Tibial nerve (tissue), 4 donors: ENCODE results near the gene TM9SF4. TPM values are rescaled to one million over a fixed set of nuclear protein-coding genes. Genes with fewer than 3 reads are reported as not detected.

Experiments used
- DNase-seq, 2 donors: peaks; one replicate each; pipeline ENCODE4 v3.0.0-alpha.2; 2019; ENCODE audit warnings: low spot score in 2 of 2
- H3K27ac ChIP-seq, 4 donors: fragments of 200-600 bp; sonication (generic) in 3 of 4; one replicate each; pipeline ENCODE4 v1.5.1; 2017 to 2019; ENCODE audit warnings: mild to moderate bottlenecking in 1 of 4
- H3K27me3 ChIP-seq, 2 donors: fragments of 200-600 bp; sonication (generic) in 1 of 2; one replicate each; pipeline versions ENCODE4 v1.5.1 to v1.6.0; 2017 to 2019
- H3K36me3 ChIP-seq, 3 donors: fragments of 200-600 bp; sonication (generic); one replicate each; pipeline ENCODE4 v1.5.1; 2018 to 2019
- H3K4me1 ChIP-seq, 4 donors: fragments of 200-600 bp; sonication (generic) in 3 of 4; one replicate each; pipeline ENCODE4 v1.5.1; 2017 to 2019
- H3K4me3 ChIP-seq, 4 donors: fragments of 200-600 bp; sonication (generic) in 3 of 4; one replicate each; pipeline ENCODE4 v1.5.1; 2017 to 2019; ENCODE audit warnings: mild to moderate bottlenecking in 1 of 4, moderate library complexity in 1 of 4
- H3K9me3 ChIP-seq, 4 donors: fragments of 200-600 bp; sonication (generic) in 3 of 4; one replicate each; pipeline ENCODE4 v1.5.1; 2017 to 2019
- EP300 ChIP-seq, 2 donors: sonication (generic); formaldehyde crosslinking; IDR thresholded peaks; one replicate each; pipeline ENCODE4 v1.6.1; 2017; ENCODE audit warnings: antibody characterized with exemption in 2 of 2, mild to moderate bottlenecking in 1 of 2
- POLR2A ChIP-seq, 2 donors: fragments of 450-650 bp; IDR thresholded peaks; one replicate each; pipeline ENCODE4 v1.6.1; 2017; ENCODE audit warnings: antibody characterized with exemption in 2 of 2, mild to moderate bottlenecking in 2 of 2, moderate library complexity in 2 of 2
- WGBS, 2 donors: methylation state at CpG; one replicate each; pipeline ENCODE4 v1.1.5; 2018; 5-methylcytosine and 5-hydroxymethylcytosine counted together
- total RNA-seq, 4 donors: library from RNA; depleted of rRNA; stranded (reverse); fragments of >200 nt; gene quantifications; one replicate each; pipeline ENCODE4 v1.1.0, GENCODE V29; 2016
- TF ChIP-seq, protein P1 (sequence below), 5 experiments: fragments of 200-600 bp in 3 of 5; fragments of 450-650 bp in 2 of 5; sonication (generic) in 3 of 5; IDR thresholded peaks; one replicate each; pipeline ENCODE4 v1.5.1; 2016 to 2019; ENCODE audit warnings: antibody characterized with exemption in 5 of 5, mild to moderate bottlenecking in 3 of 5, moderate library complexity in 2 of 5

The TM9SF4 gene
- total RNA-seq, 4 donors from 2014 or later = 23.1 to 40.5 (median 28.8) TPM

DNA sequence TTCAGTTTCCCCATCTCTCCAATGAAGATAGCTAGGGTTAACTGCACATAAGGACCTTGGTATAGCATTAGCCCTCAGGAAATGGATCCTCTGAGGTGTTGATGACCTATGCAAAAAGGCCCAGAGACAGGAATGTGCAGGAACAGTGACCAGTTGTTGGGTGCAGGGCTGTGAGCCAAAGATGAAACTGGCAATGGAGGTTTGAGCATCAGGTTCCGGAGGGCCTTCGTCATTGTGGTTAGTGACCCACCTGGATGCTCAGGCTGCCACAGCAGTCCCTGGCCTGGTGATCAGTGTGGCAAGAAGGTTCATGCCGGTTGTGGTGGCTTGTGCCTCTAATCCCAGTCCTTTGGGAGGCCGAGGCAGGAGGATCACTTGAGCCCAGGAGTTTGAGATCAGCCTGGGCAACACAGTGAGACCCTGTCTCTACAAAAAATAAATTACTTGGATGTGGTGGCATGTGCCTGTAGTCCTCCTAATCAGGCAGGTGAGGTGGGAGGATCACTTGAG, 43.7 kb downstream of the TM9SF4 start:
- Histone ChIP-seq H3K27ac (no peak overlapping the region), H3K27me3 (no peaks in the 10 kb centered on the region), H3K4me3 (no peak overlapping the region), H3K9me3 (no peaks in the 10 kb centered on the region), H3K4me1 (peaks cover 0 to 15% (median 11%) of the 10 kb centered on the region in 4 donors), H3K36me3 (peaks cover 3 to 81% (median 38%) of the 10 kb centered on the region in 3 donors)
- TF ChIP-seq, protein P1, sequence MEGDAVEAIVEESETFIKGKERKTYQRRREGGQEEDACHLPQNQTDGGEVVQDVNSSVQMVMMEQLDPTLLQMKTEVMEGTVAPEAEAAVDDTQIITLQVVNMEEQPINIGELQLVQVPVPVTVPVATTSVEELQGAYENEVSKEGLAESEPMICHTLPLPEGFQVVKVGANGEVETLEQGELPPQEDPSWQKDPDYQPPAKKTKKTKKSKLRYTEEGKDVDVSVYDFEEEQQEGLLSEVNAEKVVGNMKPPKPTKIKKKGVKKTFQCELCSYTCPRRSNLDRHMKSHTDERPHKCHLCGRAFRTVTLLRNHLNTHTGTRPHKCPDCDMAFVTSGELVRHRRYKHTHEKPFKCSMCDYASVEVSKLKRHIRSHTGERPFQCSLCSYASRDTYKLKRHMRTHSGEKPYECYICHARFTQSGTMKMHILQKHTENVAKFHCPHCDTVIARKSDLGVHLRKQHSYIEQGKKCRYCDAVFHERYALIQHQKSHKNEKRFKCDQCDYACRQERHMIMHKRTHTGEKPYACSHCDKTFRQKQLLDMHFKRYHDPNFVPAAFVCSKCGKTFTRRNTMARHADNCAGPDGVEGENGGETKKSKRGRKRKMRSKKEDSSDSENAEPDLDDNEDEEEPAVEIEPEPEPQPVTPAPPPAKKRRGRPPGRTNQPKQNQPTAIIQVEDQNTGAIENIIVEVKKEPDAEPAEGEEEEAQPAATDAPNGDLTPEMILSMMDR (IDR thresholded peaks at IDR 0.05) = no peak
- no peak for TF ChIP-seq POLR2A (IDR thresholded peaks at IDR 0.05)
- TF ChIP-seq EP300 (IDR thresholded peaks at IDR 0.05) = no peak
- no peak for DNase-seq
- WGBS, 2 donors = 93 to 98% methylated on average over 4 of the region's 4 CpGs

DNA sequence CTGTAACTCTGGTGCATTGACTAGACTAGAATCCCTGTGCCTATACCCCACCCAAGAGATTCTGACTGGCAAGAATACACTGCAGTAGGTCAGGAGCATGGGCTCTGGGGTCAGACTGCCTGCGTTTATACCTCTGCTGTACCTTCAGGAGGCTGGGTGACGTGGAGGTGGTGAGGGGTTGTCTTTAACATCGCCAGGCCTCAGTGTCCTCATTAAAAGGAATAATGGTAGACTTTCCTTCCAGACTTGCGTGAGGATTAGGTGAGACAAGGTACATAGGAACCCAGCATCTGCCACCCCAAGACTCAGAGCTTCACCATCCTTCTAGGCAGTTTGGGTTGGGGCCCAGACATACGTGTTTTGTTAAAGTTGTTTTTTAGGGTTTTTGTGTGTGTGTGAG, 44.3 kb downstream of the TM9SF4 start:
- peaks cover 5 to 81% (median 38%) of the 10 kb centered on the region in 3 donors for H3K36me3 ChIP-seq
- DNase-seq = no peak
- WGBS, 2 donors = 94 to 98% methylated on average over 5 of the region's 5 CpGs
- peaks cover 0 to 15% (median 11%) of the 10 kb centered on the region in 4 donors for H3K4me1 ChIP-seq
- H3K27me3 ChIP-seq = no peaks in the 10 kb centered on the region
- H3K27ac ChIP-seq = no peak overlapping the region
- H3K9me3 ChIP-seq = no peaks in the 10 kb centered on the region
- no peak overlapping the region for H3K4me3 ChIP-seq
- TF ChIP-seq, protein P1 (IDR thresholded peaks at IDR 0.05) = no peak
- TF ChIP-seq EP300 (IDR thresholded peaks at IDR 0.05) (no peak), POLR2A (IDR thresholded peaks at IDR 0.05) (no peak)

DNA sequence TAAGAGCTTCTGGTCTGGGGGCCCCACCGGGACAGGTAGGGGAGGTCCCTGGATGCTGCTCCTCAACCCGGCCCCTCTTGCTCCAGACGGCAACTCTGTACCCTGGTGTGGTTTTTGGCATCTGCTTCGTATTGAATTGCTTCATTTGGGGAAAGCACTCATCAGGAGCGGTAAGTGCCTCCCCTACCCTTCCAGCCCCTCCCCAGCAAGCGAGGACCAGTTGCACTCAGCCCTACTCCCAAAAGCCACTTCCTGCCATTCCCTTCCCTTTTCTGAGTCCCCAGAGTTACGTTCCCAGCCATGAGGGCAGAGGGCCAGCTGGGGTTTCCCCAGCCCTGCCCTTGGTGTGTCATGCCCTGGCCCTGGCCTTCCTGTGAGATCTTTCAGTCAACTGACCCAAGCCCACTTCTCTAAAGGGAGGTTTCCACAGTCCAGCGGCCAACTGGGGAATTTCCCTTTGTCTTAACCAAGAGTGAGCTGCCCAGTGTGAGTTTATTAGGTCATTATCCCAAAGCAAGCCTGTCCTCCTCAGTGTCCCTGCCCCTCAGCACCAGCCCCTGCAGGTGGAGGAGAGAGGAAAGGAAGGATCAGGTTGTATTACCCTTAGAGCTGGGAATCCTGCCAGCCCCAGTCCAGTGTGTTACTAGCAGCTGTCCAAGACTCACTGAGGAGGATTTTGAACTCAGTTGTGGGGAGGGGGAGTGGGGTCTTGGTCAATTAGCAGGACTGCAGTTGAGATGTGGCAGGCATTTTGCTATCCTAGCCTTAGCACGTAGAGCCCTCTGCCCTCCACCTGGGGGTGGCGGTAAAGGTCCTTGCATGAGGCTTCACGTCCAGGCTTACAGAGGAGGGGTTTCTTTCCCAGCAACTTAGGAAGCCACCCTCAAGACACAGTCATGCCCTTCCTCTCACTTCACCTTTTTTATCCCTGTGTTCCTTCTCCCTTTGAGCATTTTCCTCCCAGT, 45.8 kb downstream of the TM9SF4 start:
- peak; percentile 63 to 66 for DNase-seq
- Histone ChIP-seq H3K9me3 (no peaks in the 10 kb centered on the region), H3K4me1 (peaks cover 0 to 15% (median 11%) of the 10 kb centered on the region in 4 donors), H3K27me3 (no peaks in the 10 kb centered on the region), H3K27ac (peak overlapping the region in 3 of 4 donors; percentile 15 to 34 (median 19)), H3K36me3 (peaks cover 5 to 83% (median 26%) of the 10 kb centered on the region in 3 donors), H3K4me3 (no peak overlapping the region)
- WGBS, 2 donors = 22 to 24% methylated on average over 11 of the region's 11 CpGs
- TF ChIP-seq, protein P1 (IDR thresholded peaks at IDR 0.05) = peak in 2 of 5 experiments; percentile 29 to 32
- TF ChIP-seq POLR2A (IDR thresholded peaks at IDR 0.05) (no peak), EP300 (IDR thresholded peaks at IDR 0.05) (peak in 1 of 2 donors; percentile 81)

DNA sequence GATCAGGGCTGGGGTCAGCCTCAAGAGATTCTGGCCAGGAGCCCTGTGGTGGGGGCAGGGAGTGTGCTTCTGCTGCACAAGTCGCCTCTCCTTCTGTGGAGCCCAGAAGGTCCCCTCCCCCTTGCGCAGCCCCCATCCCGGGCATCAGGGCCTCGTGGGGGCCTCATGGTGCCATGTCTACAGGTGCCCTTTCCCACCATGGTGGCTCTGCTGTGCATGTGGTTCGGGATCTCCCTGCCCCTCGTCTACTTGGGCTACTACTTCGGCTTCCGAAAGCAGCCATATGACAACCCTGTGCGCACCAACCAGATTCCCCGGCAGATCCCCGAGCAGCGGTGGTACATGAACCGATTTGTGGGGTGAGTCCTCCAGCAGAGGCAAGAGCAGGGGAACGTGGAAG, 48.1 kb downstream of the TM9SF4 start:
- no peaks in the 10 kb centered on the region for H3K9me3 ChIP-seq
- DNase-seq = no peak
- TF ChIP-seq, protein P1 (IDR thresholded peaks at IDR 0.05) = no peak
- TF ChIP-seq POLR2A (IDR thresholded peaks at IDR 0.05) (no peak), EP300 (IDR thresholded peaks at IDR 0.05) (no peak)
- WGBS, 2 donors = 93 to 99% methylated on average over 13 to 14 of the region's 14 CpGs
- H3K36me3 ChIP-seq = peaks cover 5 to 81% (median 19%) of the 10 kb centered on the region in 3 donors
- H3K27me3 ChIP-seq = no peaks in the 10 kb centered on the region
- H3K27ac ChIP-seq = no peak overlapping the region
- H3K4me1 ChIP-seq = peaks cover 0 to 15% (median 11%) of the 10 kb centered on the region in 4 donors
- no peak overlapping the region for H3K4me3 ChIP-seq

DNA sequence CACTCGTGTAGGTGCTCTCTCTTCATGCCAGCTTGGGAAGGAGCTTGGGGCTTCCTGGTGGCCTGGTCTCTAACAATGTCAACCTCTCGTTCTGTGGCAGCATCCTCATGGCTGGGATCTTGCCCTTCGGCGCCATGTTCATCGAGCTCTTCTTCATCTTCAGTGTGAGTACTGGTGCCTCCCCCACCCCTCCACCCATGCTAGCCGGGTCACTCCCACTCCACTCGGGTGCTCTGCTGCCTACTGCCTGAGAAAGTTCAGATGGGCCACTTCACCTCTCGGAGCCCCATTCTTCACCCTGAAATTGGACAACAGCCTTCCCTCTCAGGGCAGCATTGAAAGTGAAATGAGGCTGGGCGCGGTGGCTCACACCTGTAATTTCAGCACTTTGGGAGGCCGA, 48.8 kb downstream of the TM9SF4 start:
- Histone ChIP-seq H3K27me3 (no peaks in the 10 kb centered on the region), H3K4me1 (peaks cover 0 to 15% (median 11%) of the 10 kb centered on the region in 4 donors), H3K36me3 (peaks cover 5 to 80% (median 11%) of the 10 kb centered on the region in 3 donors), H3K4me3 (no peak overlapping the region), H3K9me3 (no peaks in the 10 kb centered on the region), H3K27ac (no peak overlapping the region)
- no peak for TF ChIP-seq EP300 (IDR thresholded peaks at IDR 0.05)
- no peak for TF ChIP-seq POLR2A (IDR thresholded peaks at IDR 0.05)
- TF ChIP-seq, protein P1 (IDR thresholded peaks at IDR 0.05) = no peak
- WGBS, 2 donors = 92 to 96% methylated on average over 11 of the region's 11 CpGs
- no peak for DNase-seq
